Bronchial epithelial cell (primary cell): ENCODE results near the gene C2CD4C. TPM values are rescaled to one million over a fixed set of nuclear protein-coding genes. Genes with fewer than 3 reads are reported as not detected.
"Not testable (repeated sequence)": the region's sequence is repeated elsewhere in the genome, so short reads cannot be mapped to it uniquely, and the experiment has no call there.

ENCODE experiments used
- DNase-seq: peaks from one replicate; pipeline ENCODE4 v3.0.0-alpha.2; 2010; ENCODE audit warnings: low read depth
- FAIRE-seq: peaks from 2 replicates; lab custom pipeline; 2011; peaks lifted over from hg19 to GRCh38; lab: Jason Lieb, UNC
- H3K27me3 ChIP-seq: 2 replicates; pipeline ENCODE4 v1.5.1; 2011; ENCODE audit warnings: low read length; ENCODE audit not compliant: control insufficient read depth, insufficient read depth
- H3K36me3 ChIP-seq: 2 replicates; pipeline ENCODE4 v1.5.1; 2011; ENCODE audit warnings: low read length; ENCODE audit not compliant: control insufficient read depth, insufficient read depth
- H3K4me3 ChIP-seq: 2 replicates; pipeline ENCODE4 v1.5.1; 2011; ENCODE audit warnings: mild to moderate bottlenecking, low read depth, low read length, control low read depth
- CTCF ChIP-seq: IDR thresholded peaks from 2 replicates; pipeline ENCODE4 v1.5.1; 2011; ENCODE audit warnings: mild to moderate bottlenecking, moderate library complexity, low read length, control low read depth, inconsistent platforms; ENCODE audit not compliant: insufficient read depth, severe bottlenecking
- total RNA-seq: library from RNA; depleted of rRNA; stranded (reverse); fragments of >200 nt; gene quantifications from 2 replicates; pipeline ENCODE4 v1.2.1, GENCODE V29; 2014

C2CD4C gene
- total RNA-seq, 1 donor from 2014 or later = 0.26 TPM

GRCh38 chr19:412356-413355 is 3.7 kb upstream of the C2CD4C start:
- H3K27me3 ChIP-seq = peaks cover 7% of the 10 kb centered on the region
- no peak for TF ChIP-seq CTCF
- DNase-seq (no peak), FAIRE-seq (no peak)
- no peak overlapping the region for H3K4me3 ChIP-seq
- H3K36me3 ChIP-seq = no peaks in the 10 kb centered on the region

GRCh38 chr19:411723-412355 is 2.9 kb upstream of the C2CD4C start:
- FAIRE-seq = no peak
- Histone ChIP-seq H3K27me3 (peaks cover 7% of the 10 kb centered on the region), H3K36me3 (no peaks in the 10 kb centered on the region), H3K4me3 (no peak overlapping the region)
- no peak for TF ChIP-seq CTCF
- DNase-seq = no peak

- not testable (repeated sequence) for H3K27me3 ChIP-seq, FAIRE-seq, H3K36me3 ChIP-seq, H3K4me3 ChIP-seq, DNase-seq
These were observed 2.3 kb upstream of the C2CD4C start for GRCh38 chr19:411121-411722.

- no peak for FAIRE-seq
These were observed 1.4 kb upstream of the C2CD4C start for GRCh38 chr19:410243-410781.

GRCh38 chr19:409516-410242 is 732 bp upstream of the C2CD4C start:
- no peak for TF ChIP-seq CTCF
- Histone ChIP-seq H3K36me3 (no peaks in the 10 kb centered on the region), H3K4me3 (no peak overlapping the region), H3K27me3 (peaks cover 7% of the 10 kb centered on the region)
- FAIRE-seq (no peak), DNase-seq (no peak)

More at GRCh38 chr19:410243-410781, 1.4 kb upstream of the C2CD4C start:
- DNase-seq = no peak
- no peaks in the 10 kb centered on the region for H3K36me3 ChIP-seq
- peaks cover 7% of the 10 kb centered on the region for H3K27me3 ChIP-seq
- TF ChIP-seq CTCF = no peak
- H3K4me3 ChIP-seq = no peak overlapping the region
